Epithelial cell of esophagus (primary cell): ENCODE data around the gene LBP.
"Not testable (repeated sequence)": the region's sequence is repeated elsewhere in the genome, so short reads cannot be mapped to it uniquely, and the experiment has no call there.

ENCODE experiments used
- DNase-seq: peaks from one replicate; pipeline ENCODE4 v3.0.0; 2010; ENCODE audit warnings: low read depth
- H3K4me3 ChIP-seq: 2 replicates; pipeline ENCODE4 v1.5.1; 2011; ENCODE audit warnings: mild to moderate bottlenecking, low read length, control low read depth
- CTCF ChIP-seq: IDR thresholded peaks from 2 replicates; pipeline ENCODE4 v1.5.1; 2011; ENCODE audit warnings: low read depth, mild to moderate bottlenecking, low read length, control low read depth, inconsistent platforms; ENCODE audit not compliant: insufficient read depth; ENCODE audit errors: missing control alignments

LBP gene

GRCh38 chr20:38308047-38308438, 38.2 kb upstream of the LBP start:
- H3K4me3 ChIP-seq, result no peak overlapping the region
- DNase-seq, result no peak
- TF ChIP-seq CTCF, result no peak

GRCh38 chr20:38308447-38308846, 37.8 kb upstream of the LBP start:
- DNase-seq, result no peak
- no peak for TF ChIP-seq CTCF
- H3K4me3 ChIP-seq, result no peak overlapping the region

GRCh38 chr20:38311091-38311490, 35.2 kb upstream of the LBP start:
- no peak for TF ChIP-seq CTCF
- no peak overlapping the region for H3K4me3 ChIP-seq
- DNase-seq, result no peak

GRCh38 chr20:38311491-38311890, 34.8 kb upstream of the LBP start:
- H3K4me3 ChIP-seq, result no peak overlapping the region
- no peak for TF ChIP-seq CTCF
- DNase-seq, result no peak

GRCh38 chr20:38313676-38314075, 32.6 kb upstream of the LBP start:
- no peak overlapping the region for H3K4me3 ChIP-seq
- DNase-seq, result no peak
- TF ChIP-seq CTCF, result no peak

- not testable (repeated sequence) for DNase-seq, H3K4me3 ChIP-seq
Observed at GRCh38 chr20:38314350-38314749, 31.9 kb upstream of the LBP start.

GRCh38 chr20:38315290-38315966, 30.9 kb upstream of the LBP start:
- no peak for TF ChIP-seq CTCF
- DNase-seq, result no peak
- no peak overlapping the region for H3K4me3 ChIP-seq
